Measurements from ENCODE around the gene CALB2. TPM values are rescaled to one million over a fixed set of nuclear protein-coding genes. Genes with fewer than 3 reads are reported as not detected.
A peak's percentile ranks its signal among the peaks of the same experiment; 100 is the strongest.

The CALB2 gene
- total and polyA plus RNA-seq, 2 of the 13 experiments (the other 11 are each of a cell fraction or from before 2014, with no cell fraction given), result 0.37 to 0.40 TPM

GRCh38 chr16:71426069-71426879 lies 67.8 kb downstream of the CALB2 start (continued):
- TF ChIP-seq ZBED4 (CRISPR knock-in tag; IDR thresholded peaks at IDR 0.05; ENCODE audit: borderline replicate concordance) (peak; percentile 93), HMG20B (CRISPR knock-in tag; conservative IDR thresholded peaks at IDR 0.05) (peak; percentile 69), SAFB2 (CRISPR knock-in tag; IDR thresholded peaks at IDR 0.05; ENCODE audit: borderline replicate concordance, low read depth) (peak; percentile 49; the same call in 1 of the 2 replicates), ZNF138 (CRISPR knock-in tag; IDR thresholded peaks at IDR 0.05; ENCODE audit: low read depth) (peak; percentile 66; the same call in 1 of the 2 replicates), SIN3A (IDR thresholded peaks at IDR 0.05; ENCODE audit: borderline replicate concordance, low read depth, low read length) (no peak), ZNF607 (CRISPR knock-in tag; IDR thresholded peaks at IDR 0.05; ENCODE audit: borderline replicate concordance) (peak; percentile 94), KDM4B (CRISPR knock-in tag; IDR thresholded peaks at IDR 0.05) (peak; percentile 97), SNAI1 (CRISPR knock-in tag; IDR thresholded peaks at IDR 0.05; ENCODE audit: borderline replicate concordance) (peak; percentile 19; the same call in 1 of the 2 replicates), ZNF354B (CRISPR knock-in tag; IDR thresholded peaks at IDR 0.05) (no peak), ISX (CRISPR knock-in tag; conservative IDR thresholded peaks at IDR 0.05) (0 out of 2 replicates have a peak, but pooled peaks have one; percentile 37), SATB2 (CRISPR knock-in tag; IDR thresholded peaks at IDR 0.05) (peak; percentile 68), POLR2AphosphoS5 (IDR thresholded peaks at IDR 0.05; ENCODE audit: low read depth, low read length) (no peak), ZNF33B (CRISPR knock-in tag; IDR thresholded peaks at IDR 0.05) (peak; percentile 93; the same call in 1 of the 2 replicates), ARID4A (CRISPR knock-in tag; IDR thresholded peaks at IDR 0.05; ENCODE audit: borderline replicate concordance) (peak; percentile 86; the same call in 1 of the 2 replicates), ZNF296 (CRISPR knock-in tag; conservative IDR thresholded peaks at IDR 0.05) (peak; percentile 60; the same call in 1 of the 2 replicates), PBX2 (CRISPR knock-in tag; IDR thresholded peaks at IDR 0.05) (peak; percentile 65), AKAP8 (CRISPR knock-in tag; IDR thresholded peaks at IDR 0.05) (0 out of 2 replicates have a peak, but pooled peaks have one; percentile 39)
- TF ChIP-seq, protein P1, sequence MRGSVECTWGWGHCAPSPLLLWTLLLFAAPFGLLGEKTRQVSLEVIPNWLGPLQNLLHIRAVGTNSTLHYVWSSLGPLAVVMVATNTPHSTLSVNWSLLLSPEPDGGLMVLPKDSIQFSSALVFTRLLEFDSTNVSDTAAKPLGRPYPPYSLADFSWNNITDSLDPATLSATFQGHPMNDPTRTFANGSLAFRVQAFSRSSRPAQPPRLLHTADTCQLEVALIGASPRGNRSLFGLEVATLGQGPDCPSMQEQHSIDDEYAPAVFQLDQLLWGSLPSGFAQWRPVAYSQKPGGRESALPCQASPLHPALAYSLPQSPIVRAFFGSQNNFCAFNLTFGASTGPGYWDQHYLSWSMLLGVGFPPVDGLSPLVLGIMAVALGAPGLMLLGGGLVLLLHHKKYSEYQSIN (CRISPR knock-in tag; IDR thresholded peaks at IDR 0.05; ENCODE audit: borderline replicate concordance), result no peak; the same call in 1 of the 2 replicates
